Activated T-cell treated with anti-CD3 and anti-CD28 coated beads, Interleukin-2, amount 50 U/mL, for 72 hours (primary cell): ENCODE measurements around the gene PMM2. TPM values are rescaled to one million over a fixed set of nuclear protein-coding genes. Genes with fewer than 3 reads are reported as not detected.

Source experiments
- ATAC-seq, 2 donors: fragments of 150-1000 bp; cut with Tn5 transposase; replicated peaks in 1 of 2; 2 replicates each; pipeline ENCODE4 v1.10.0; 2021; ENCODE audit warnings: moderate library complexity in 2 of 2, mild to moderate bottlenecking in 1 of 2
- DNase-seq, 2 donors: peaks; one replicate each; pipeline ENCODE4 v3.0.0; 2021 to 2022; ENCODE audit warnings: mixed read lengths in 1 of 2
- H3K27ac Mint-ChIP-seq: one replicate; pipeline ENCODE4 v1.8.0; 2022; ENCODE audit warnings: mild to moderate bottlenecking, moderate library complexity, mixed read lengths
- H3K27me3 Mint-ChIP-seq: one replicate; pipeline ENCODE4 v1.8.0; 2022; ENCODE audit warnings: low read depth, mixed read lengths
- H3K36me3 Mint-ChIP-seq, 2 donors: one replicate each; pipeline ENCODE4 v1.8.0; 2022; ENCODE audit warnings: mixed read lengths in 2 of 2, mild to moderate bottlenecking in 1 of 2; ENCODE audit not compliant: insufficient read depth in 2 of 2
- H3K4me1 Mint-ChIP-seq: one replicate; pipeline ENCODE4 v1.8.0; 2022; ENCODE audit warnings: low read depth, mixed read lengths
- H3K4me3 Mint-ChIP-seq, 2 donors: one replicate each; pipeline ENCODE4 v1.8.0; 2022; ENCODE audit warnings: mild to moderate bottlenecking in 2 of 2, mixed read lengths in 2 of 2, moderate library complexity in 2 of 2
- H3K9me3 Mint-ChIP-seq, 2 donors: one replicate each; pipeline ENCODE4 v1.8.0; 2022; ENCODE audit warnings: mixed read lengths in 2 of 2
- total RNA-seq, 2 donors: library from RNA; stranded (reverse); gene quantifications; one replicate each; pipeline ENCODE4 v1.2.3, GENCODE V29; 2022

Gene PMM2
- total RNA-seq, 2 donors from 2014 or later = 32.8 to 33.7 TPM

DNA sequence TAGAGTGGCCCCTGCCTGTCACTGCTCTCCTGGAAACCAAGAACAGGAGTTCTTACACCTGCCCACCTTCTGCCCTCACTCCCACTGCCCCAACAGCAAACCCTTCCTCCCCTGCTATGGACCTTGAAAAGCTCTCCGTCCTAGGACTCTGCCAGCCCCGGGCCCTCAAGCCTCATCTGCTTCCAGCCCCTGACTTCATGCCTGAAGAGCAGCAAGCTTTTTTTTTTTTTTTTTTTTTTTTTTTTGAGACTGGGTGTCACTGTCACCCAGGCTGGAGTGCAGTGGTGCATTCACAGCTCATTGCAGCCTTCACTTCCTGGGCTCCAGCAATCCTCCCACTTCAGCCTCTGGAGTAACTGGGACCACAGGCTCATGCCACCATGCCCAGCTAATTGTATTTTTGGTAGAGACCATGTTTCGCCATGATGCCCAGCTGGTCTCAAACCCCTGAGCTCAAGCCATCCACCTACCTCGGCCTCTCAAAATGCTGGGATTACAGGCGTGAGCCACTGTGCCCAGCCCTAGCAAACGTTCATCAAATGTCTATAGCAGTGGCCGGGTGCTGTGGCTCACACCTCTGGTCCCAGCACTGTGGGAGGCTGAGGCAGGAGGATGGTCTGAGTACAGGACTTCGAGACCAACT is 54.2 kb downstream of the PMM2 start:
- H3K9me3 Mint-ChIP-seq = no peaks in the 10 kb centered on the region
- H3K4me3 Mint-ChIP-seq = no peak overlapping the region
- peaks cover 49% of the 10 kb centered on the region for H3K4me1 Mint-ChIP-seq
- H3K36me3 Mint-ChIP-seq = peaks cover 6 to 14% of the 10 kb centered on the region in 2 donors
- DNase-seq = no peak
- H3K27ac Mint-ChIP-seq = peak overlapping the region; percentile 75
- no peaks in the 10 kb centered on the region for H3K27me3 Mint-ChIP-seq
- ATAC-seq = no peak

DNA sequence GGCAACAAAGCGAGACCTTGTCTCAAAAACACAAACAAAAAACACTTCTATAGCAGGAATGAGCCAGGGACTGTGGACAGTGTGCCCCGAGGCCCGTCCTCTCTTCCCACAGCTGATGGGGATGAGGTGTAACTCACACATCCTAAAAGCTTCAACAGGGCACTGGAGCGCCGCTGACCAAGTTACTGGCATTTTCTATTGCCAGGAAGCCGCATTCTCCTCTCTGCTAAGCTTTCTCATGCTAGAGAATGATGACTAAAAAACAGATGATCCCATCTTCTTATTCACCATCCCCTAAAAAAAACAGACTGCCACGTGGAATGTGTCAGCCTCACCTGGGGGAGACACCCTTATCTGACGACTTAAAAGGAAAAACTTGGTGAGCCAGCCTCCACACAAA is 54.9 kb downstream of the PMM2 start:
- ATAC-seq (no peak), DNase-seq (no peak)
- no peak overlapping the region for H3K4me3 Mint-ChIP-seq
- H3K27ac Mint-ChIP-seq = peak overlapping the region; percentile 24
- H3K4me1 Mint-ChIP-seq = peaks cover 49% of the 10 kb centered on the region
- peaks cover 7 to 15% of the 10 kb centered on the region in 2 donors for H3K36me3 Mint-ChIP-seq
- no peaks in the 10 kb centered on the region for H3K9me3 Mint-ChIP-seq
- H3K27me3 Mint-ChIP-seq = no peaks in the 10 kb centered on the region

DNA sequence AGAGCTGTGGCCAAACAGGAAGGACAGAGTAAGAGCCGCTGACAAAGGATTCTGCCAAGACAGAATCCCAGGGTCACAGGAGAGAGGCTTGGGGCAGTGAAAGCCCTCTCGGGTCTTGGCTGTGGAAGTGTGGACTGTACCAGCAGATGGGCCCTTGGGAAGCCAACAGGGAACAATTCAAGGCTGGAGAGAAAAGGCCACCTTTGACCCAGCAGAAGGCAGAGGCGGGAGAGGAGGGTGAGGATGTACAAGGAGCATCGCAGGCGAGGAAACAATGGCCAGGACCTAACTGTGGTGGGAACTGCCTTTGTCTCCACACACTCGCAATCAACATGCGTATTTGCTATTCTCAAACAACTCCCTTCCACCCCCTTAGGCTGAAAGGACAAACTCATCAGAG is 55.5 kb downstream of the PMM2 start:
- no peaks in the 10 kb centered on the region for H3K9me3 Mint-ChIP-seq
- H3K27ac Mint-ChIP-seq = peak overlapping the region; percentile 24
- H3K36me3 Mint-ChIP-seq = peaks cover 7 to 21% of the 10 kb centered on the region in 2 donors
- peaks cover 49% of the 10 kb centered on the region for H3K4me1 Mint-ChIP-seq
- DNase-seq = no peak
- no peak for ATAC-seq
- H3K27me3 Mint-ChIP-seq = no peaks in the 10 kb centered on the region
- H3K4me3 Mint-ChIP-seq = no peak overlapping the region

DNA sequence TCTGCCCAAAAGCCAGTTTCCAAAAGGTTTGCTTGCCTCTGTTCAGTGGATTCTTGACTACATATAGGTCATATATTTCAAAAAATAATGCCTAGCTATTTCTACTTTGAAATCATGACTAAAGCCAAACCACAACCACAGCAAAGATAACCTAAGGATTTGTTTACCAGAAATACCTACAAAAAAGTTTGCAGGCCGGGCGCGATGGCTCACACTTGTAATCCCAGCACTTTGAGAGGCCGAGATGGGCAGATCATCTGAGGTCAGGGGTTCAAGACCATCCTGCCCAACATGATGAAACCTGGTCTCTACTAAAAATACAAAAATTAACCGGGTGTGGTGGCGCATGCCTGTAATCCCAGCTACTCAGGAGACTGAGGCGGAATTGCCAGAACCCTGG is 56.0 kb downstream of the PMM2 start:
- H3K36me3 Mint-ChIP-seq = peaks cover 7 to 21% of the 10 kb centered on the region in 2 donors
- peak overlapping the region; percentile 64 for H3K27ac Mint-ChIP-seq
- ATAC-seq = no peak
- no peak for DNase-seq
- no peaks in the 10 kb centered on the region for H3K9me3 Mint-ChIP-seq
- H3K4me1 Mint-ChIP-seq = peaks cover 49% of the 10 kb centered on the region
- H3K27me3 Mint-ChIP-seq = no peaks in the 10 kb centered on the region
- H3K4me3 Mint-ChIP-seq = no peak overlapping the region

DNA sequence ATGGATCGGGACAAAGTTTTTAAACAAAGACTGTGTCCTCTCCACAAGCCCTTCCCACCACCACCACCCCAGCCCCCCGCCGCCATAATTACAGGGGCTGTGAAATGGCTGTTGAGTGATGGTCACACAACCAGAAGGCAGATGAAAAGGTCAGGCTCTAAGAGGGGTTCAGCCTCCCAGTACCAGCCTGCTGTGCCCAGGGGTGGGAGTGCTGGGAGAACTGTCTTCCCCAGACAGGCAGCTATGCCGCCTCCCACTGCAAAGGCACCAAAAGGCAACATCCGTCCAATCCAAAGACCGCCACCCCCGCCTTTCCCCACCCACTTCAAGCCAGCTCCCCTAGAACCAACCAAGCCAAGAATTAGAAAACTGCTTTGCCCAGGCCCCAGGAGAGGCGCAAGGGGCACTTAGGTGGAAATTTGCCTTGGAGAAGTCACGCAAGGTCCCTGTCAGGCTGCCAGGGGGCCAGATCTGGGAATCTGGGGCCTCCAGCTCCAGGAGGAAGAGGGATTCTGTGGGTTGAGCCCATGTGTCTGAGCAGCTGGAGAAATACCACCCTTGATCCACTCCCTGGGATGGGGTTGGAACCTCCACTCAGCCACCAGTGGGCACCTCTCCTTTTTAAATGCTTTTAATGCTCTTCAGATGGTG is 56.8 kb downstream of the PMM2 start:
- peaks cover 46% of the 10 kb centered on the region for H3K4me1 Mint-ChIP-seq
- peaks cover 7 to 15% of the 10 kb centered on the region in 2 donors for H3K36me3 Mint-ChIP-seq
- DNase-seq = no peak
- H3K9me3 Mint-ChIP-seq = no peaks in the 10 kb centered on the region
- no peak overlapping the region for H3K4me3 Mint-ChIP-seq
- ATAC-seq = no peak
- H3K27ac Mint-ChIP-seq = no peak overlapping the region
- H3K27me3 Mint-ChIP-seq = no peaks in the 10 kb centered on the region

DNA sequence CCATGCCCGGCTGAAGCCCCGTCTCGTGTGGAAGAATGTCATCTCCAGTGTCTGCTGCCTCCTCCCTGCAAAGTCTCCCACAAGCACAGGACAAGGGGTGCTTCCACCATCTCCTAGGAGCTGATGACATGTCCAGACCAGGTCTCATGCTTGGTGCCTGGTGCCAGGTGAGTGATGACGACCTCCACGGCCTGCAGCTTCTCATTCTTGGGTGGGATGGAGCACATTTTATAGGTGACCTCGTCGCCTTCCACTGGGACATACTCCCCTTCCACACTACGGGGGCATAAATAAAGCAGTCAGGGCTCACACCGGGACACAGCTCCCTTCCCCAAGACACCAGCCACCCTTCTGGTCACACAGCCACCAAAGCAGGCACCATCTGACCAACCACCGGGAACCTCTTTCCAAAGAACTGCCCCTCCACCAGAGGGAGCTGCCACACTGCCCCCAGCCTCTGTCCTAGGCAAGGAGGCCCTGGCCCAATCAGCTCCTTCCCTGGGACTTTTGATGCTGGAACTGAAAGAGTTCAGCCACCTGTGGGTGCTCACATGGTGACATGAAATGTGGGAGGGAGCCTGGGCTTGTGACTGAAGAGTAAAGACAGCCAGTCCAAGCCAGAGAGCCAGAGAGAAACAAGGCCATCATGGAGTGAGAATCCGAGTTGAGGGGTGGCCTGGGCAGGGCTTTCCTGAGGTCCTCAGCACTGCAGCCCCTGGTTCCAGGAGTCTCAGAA is 57.6 kb downstream of the PMM2 start:
- no peak for DNase-seq
- no peak overlapping the region for H3K27ac Mint-ChIP-seq
- no peak for ATAC-seq
- H3K9me3 Mint-ChIP-seq = no peaks in the 10 kb centered on the region
- H3K27me3 Mint-ChIP-seq = no peaks in the 10 kb centered on the region
- H3K4me3 Mint-ChIP-seq = no peak overlapping the region
- H3K4me1 Mint-ChIP-seq = peaks cover 39% of the 10 kb centered on the region
- peaks cover 7 to 14% of the 10 kb centered on the region in 2 donors for H3K36me3 Mint-ChIP-seq

DNA sequence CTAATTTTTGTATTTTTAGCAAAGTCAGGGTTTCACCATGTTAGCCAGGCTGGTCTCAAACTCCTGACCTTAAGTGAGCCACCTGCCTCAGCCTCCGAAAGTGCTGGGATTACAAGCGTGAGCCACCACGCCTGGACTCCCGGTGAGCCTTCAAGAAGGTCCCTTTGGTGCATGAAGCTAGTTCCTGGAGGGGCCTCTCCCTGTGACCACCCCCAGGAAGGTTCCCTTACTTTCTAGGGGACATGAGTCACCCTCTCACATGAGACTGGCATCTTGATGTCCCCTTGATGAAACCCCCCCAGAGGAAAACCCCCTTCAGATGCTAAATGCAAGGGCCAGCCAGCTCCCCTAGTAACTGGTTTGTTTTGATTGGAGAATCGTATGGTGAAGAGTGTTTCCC is 58.3 kb downstream of the PMM2 start:
- Mint-ChIP-seq H3K27ac (no peak overlapping the region), H3K27me3 (no peaks in the 10 kb centered on the region), H3K36me3 (peaks cover 7 to 14% of the 10 kb centered on the region in 2 donors), H3K4me3 (no peak overlapping the region), H3K9me3 (no peaks in the 10 kb centered on the region), H3K4me1 (peaks cover 31% of the 10 kb centered on the region)
- no peak for DNase-seq
- no peak for ATAC-seq

DNA sequence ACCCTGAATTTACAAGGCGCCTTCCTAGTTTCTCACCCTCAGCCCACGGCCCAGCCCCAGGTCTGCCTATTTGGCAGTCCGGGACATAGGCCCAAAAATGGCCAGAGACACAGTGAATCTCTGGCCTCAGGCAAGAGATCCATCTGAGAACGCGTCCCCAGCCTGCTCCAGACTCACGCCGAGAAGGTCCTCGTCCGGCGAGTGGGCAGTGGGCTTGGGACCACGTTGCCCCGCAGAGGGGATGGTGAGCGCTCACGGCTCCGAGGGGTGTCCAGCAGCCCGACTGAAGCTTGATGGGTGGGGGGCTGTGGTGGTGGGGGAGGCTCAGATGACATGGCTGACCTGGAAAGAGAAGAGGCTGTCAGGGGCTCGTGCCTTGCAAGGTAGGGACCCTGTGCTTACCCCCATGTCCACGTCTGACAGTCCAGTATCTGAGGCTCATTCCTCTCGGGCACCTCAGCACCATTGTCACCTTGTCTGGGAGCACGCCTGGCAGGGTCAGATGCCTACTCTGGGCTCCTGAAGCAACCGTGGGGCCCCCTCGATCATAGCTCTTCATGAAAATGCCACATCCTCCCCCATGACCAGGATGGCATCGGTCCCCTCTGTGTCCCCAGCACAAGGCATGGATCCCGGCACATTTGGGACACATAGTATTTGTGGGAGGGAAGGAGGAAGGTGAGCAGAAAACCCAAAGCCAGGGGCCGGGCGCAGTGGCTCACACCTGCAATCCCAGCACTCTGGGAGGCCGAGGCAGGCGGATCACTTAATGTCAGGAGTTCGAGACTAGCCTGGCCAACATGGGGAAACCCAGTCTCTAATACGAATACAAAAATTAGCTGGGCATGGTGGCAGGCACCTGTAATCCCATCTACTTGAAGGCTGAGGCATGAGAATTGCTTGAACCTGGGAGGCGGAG is 61.6 kb downstream of the PMM2 start:
- Mint-ChIP-seq H3K36me3 (peaks cover 7 to 14% of the 10 kb centered on the region in 2 donors), H3K9me3 (no peaks in the 10 kb centered on the region), H3K4me1 (peaks cover 10% of the 10 kb centered on the region), H3K27ac (peak overlapping the region; percentile 65), H3K4me3 (no peak overlapping the region), H3K27me3 (no peaks in the 10 kb centered on the region)
- ATAC-seq (no peak), DNase-seq (no peak)

DNA sequence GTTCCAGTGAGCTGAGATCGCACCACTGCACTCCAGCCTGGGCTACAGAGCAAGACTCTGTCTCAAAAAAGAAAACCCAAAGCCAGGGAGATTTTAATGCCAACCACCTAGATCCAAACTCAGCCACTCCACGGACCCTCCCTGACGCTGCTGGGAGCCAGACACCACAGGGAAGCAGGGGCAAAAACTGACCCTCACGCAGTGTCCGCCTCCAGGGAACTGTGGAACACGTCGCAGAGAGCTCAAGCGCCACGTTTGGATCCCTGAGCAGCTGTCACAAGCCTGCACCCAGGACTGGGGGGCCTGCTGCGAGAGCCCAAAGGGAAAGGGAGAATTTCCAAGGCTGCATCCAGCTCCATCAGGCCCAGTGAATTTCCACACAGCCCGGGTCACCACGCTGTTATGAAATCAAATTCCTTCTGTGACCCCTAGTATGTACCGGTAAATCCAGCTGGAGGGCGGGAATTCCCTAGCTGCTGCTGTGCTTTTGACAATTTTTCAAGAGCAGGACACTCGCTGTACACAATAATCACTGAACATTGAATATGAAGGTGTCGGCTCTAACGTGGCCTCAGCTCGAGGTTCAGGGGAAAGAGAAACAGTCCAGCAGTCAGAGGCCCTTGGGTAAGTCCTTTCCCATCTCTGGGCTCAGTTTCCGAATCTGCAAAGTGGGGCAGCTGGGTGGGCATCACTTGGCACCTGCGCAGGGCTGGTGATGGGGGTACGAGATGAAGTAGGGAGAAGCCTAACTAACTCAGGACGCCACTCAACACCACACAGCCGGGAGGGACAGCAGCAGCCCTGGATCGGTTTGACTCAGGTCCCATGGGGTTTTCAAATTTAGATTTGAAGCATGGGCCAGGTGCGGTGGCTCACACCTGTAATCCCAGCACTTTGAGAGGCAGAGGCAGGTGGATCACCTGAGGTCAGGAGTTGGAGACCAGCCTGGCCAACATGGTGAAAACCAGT is 62.6 kb downstream of the PMM2 start:
- no peaks in the 10 kb centered on the region for H3K27me3 Mint-ChIP-seq
- H3K4me3 Mint-ChIP-seq = no peak overlapping the region
- DNase-seq (no peak), ATAC-seq (no peak)
- H3K36me3 Mint-ChIP-seq = peaks cover 5 to 11% of the 10 kb centered on the region in 2 donors
- H3K27ac Mint-ChIP-seq = peak overlapping the region; percentile 65
- no peaks in the 10 kb centered on the region for H3K9me3 Mint-ChIP-seq
- H3K4me1 Mint-ChIP-seq = peaks cover 15% of the 10 kb centered on the region

DNA sequence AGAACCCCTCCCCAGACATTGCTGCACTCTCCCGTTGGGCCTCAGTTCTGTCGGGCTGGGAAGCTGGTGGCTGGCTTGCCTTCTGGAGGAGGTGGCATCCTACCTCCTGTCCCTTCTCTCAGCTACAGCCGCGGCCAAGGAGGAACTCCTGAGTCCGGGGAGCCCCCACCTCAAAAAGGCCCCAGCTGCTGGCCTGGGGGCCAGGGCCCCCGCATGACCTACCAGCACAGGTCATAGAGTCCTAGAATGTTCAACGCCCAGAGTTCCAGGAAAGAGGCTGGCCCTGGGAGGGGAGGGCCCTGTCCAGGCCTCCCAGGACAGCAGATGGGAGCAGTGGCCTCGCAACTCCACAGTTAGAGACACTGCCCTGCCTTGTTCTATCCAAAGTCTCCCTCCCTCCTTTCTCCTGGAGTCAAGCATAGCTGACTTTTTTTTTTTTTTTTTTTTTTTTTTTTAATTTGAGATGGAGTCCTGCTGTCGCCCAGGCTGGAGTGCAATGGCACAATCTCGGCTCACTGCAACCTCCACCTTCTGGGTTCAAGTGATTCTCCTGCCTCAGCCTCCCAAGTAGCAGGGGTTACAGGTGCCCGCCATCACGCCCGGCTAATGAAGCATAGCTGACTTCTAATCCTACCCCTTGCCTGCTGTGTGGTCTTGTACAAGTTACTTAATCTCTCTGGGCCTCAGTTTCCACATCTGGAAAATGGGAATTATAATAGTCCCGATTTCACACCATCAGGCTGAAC is 64.1 kb downstream of the PMM2 start:
- H3K9me3 Mint-ChIP-seq = no peaks in the 10 kb centered on the region
- H3K36me3 Mint-ChIP-seq = peaks cover 1 to 8% of the 10 kb centered on the region in 2 donors
- DNase-seq (no peak), ATAC-seq (no peak)
- peaks cover 20% of the 10 kb centered on the region for H3K4me1 Mint-ChIP-seq
- H3K27ac Mint-ChIP-seq = peak overlapping the region; percentile 71
- H3K27me3 Mint-ChIP-seq = no peaks in the 10 kb centered on the region
- no peak overlapping the region for H3K4me3 Mint-ChIP-seq

DNA sequence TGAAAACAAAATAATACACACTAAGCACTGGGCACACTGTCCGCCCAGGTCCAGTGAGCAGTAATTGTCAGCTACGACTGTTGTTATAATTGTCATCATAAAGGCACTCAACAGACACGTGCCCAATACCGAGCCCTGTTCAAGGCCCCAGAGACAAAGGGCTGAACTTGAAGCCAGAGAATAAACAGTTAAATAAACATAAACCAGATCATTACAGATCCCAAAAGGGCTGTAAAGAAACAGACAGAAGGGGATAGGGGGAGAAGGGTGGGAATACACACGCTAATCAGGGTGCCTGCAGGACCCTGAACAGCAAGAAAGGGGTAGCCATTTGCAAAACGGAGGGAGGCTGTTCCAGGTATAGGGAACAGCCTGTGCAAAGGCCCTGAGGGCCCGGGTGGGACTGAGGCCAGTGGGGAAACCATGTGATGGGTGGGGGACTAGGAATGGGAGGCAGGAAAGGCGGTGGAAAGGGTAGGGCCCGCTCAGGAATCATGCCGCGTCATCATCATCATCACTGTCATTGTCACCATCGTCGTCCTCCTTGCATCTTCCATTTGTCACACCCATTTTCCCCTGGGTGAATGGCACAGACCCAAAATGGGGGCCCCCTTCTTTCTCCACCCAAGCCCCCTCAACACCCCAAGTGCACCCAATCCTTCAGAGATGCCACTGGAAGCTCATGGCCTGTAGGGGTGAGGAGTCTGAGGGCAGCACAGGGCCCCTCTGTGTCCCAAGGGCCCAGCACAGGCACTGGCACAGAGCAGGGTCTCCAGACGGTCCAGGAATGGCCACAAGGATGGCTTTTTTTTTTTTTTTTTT is 64.9 kb downstream of the PMM2 start:
- DNase-seq (no peak), ATAC-seq (no peak)
- H3K36me3 Mint-ChIP-seq = peaks cover 0 to 8% of the 10 kb centered on the region in 2 donors
- H3K27ac Mint-ChIP-seq = peak overlapping the region; percentile 71
- no peak overlapping the region for H3K4me3 Mint-ChIP-seq
- no peaks in the 10 kb centered on the region for H3K27me3 Mint-ChIP-seq
- H3K4me1 Mint-ChIP-seq = peaks cover 24% of the 10 kb centered on the region
- no peaks in the 10 kb centered on the region for H3K9me3 Mint-ChIP-seq
